ENCODE results near the gene CTAGE9. TPM values are rescaled to one million over a fixed set of nuclear protein-coding genes. Genes with fewer than 3 reads are reported as not detected.

The CTAGE9 gene
- total RNA-seq, 4 donors from 2014 or later, result not detected

- Histone ChIP-seq H3K4me1 (no peaks in the 10 kb centered on the region), H3K27me3 (no peaks in the 10 kb centered on the region), H3K9me3 (no peaks in the 10 kb centered on the region), H3K27ac (peak overlapping the region in 1 of 2 donors; percentile 34), H3K4me3 (no peak overlapping the region), H3K36me3 (no peaks in the 10 kb centered on the region)
- intact Hi-C loops (cut with DNase I; ENCODE audit: low total_unique reads), result no loop called here
- TF ChIP-seq CTCF (IDR thresholded peaks at IDR 0.05) (no peak), POLR2A (IDR thresholded peaks at IDR 0.05) (no peak)
- DNase-seq, result no peak
Measured at GRCh38 chr6:131728296-131728939, 17.6 kb upstream of the CTAGE9 start.

DNA sequence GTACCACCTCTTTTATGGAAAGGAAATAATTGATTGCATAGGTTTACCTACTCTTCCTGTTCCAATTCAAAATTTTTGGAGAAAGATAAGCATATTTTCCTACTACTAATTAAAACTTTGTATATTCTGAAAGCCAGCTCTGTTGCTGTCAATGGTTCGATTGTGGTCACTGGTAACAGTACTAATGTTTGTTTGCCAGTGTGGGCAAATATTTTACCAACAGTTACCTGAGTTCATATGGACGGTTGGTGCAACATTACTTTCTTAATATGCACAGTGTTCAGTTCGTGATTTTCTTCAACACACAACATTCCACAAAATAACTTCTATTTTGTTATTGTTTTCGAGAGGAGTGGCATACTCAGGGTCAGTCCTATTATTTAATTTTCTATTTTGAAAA, 17.1 kb upstream of the CTAGE9 start:
- Histone ChIP-seq H3K4me3 (no peak overlapping the region), H3K4me1 (no peaks in the 10 kb centered on the region), H3K9me3 (no peaks in the 10 kb centered on the region), H3K36me3 (no peaks in the 10 kb centered on the region), H3K27me3 (no peaks in the 10 kb centered on the region), H3K27ac (no peak overlapping the region)
- no peak for DNase-seq
- intact Hi-C loops (cut with DNase I; ENCODE audit: low total_unique reads), result no loop called here
- TF ChIP-seq POLR2A (IDR thresholded peaks at IDR 0.05) (no peak), CTCF (IDR thresholded peaks at IDR 0.05) (no peak)

GRCh38 chr6:131727467-131727866, 16.6 kb upstream of the CTAGE9 start:
- intact Hi-C loops (cut with DNase I; ENCODE audit: low total_unique reads), result no loop called here
- no peak for TF ChIP-seq POLR2A (IDR thresholded peaks at IDR 0.05)
- no peak for TF ChIP-seq CTCF (IDR thresholded peaks at IDR 0.05)
- Histone ChIP-seq H3K27ac (no peak overlapping the region), H3K9me3 (no peaks in the 10 kb centered on the region), H3K4me1 (no peaks in the 10 kb centered on the region), H3K4me3 (no peak overlapping the region), H3K36me3 (no peaks in the 10 kb centered on the region), H3K27me3 (no peaks in the 10 kb centered on the region)
- DNase-seq, result no peak

GRCh38 chr6:131724114-131724513, 13.3 kb upstream of the CTAGE9 start:
- intact Hi-C loops (cut with DNase I; ENCODE audit: low total_unique reads), result no loop called here
- no peaks in the 10 kb centered on the region for H3K36me3 ChIP-seq
- no peak overlapping the region for H3K27ac ChIP-seq
- H3K4me3 ChIP-seq, result no peak overlapping the region
- no peaks in the 10 kb centered on the region for H3K27me3 ChIP-seq
- H3K4me1 ChIP-seq, result no peaks in the 10 kb centered on the region
- TF ChIP-seq POLR2A (IDR thresholded peaks at IDR 0.05), result no peak
- no peak for TF ChIP-seq CTCF (IDR thresholded peaks at IDR 0.05)
- no peaks in the 10 kb centered on the region for H3K9me3 ChIP-seq
- no peak for DNase-seq

DNA sequence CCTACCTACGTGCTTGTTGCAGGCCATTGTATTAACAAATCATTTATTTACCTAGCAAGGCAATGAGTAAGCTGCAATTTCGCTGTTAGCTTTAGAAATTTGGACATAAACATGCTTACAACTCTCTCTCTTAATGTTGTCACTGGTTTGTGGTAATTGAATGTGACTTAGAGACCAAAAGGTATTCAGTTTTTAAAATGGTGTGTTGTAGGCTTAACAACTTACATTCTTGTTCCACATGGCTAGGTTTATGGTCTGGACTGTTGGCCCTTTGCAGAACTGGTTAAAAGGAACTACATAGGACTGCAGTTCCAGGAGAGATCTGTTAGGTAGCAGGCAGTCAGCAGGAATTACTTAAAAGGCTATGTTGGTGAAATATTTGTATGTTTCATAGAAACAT, 10.3 kb upstream of the CTAGE9 start:
- Histone ChIP-seq H3K27ac (no peak overlapping the region), H3K4me1 (no peaks in the 10 kb centered on the region), H3K36me3 (no peaks in the 10 kb centered on the region), H3K27me3 (no peaks in the 10 kb centered on the region), H3K4me3 (no peak overlapping the region), H3K9me3 (no peaks in the 10 kb centered on the region)
- TF ChIP-seq CTCF (IDR thresholded peaks at IDR 0.05) (no peak), POLR2A (IDR thresholded peaks at IDR 0.05) (no peak)
- intact Hi-C loops (cut with DNase I; ENCODE audit: low total_unique reads), result no loop called here
- DNase-seq, result no peak
